PC-3 (cell line): ENCODE data around the gene COPS6. TPM values are rescaled to one million over a fixed set of nuclear protein-coding genes. Genes with fewer than 3 reads are reported as not detected.

ENCODE experiments used
- ATAC-seq: fragments of 200-7000 bp; cut with Tn5 transposase; 2 replicates; pipeline ENCODE4 v1.9.1; 2020; ENCODE audit warnings: mild to moderate bottlenecking, moderate library complexity
- BruUV-seq: library from RNA; stranded (reverse); fragments of 400-500 nt; replicated peaks from 2 replicates; lab custom pipeline; 2021; lab: Mats Ljungman, UMichigan
- CTCF ChIA-PET: fragments of 300-600 bp; sonication (Branson Sonifier 250); formaldehyde crosslinking; loops from one replicate; lab custom pipeline; 2022; ENCODE audit warnings: antibody characterized with exemption; lab: Charles Lee
- POLR2A ChIA-PET: fragments of 300-600 bp; sonication (Branson Sonifier 250); formaldehyde crosslinking; loops from one replicate; lab custom pipeline; 2022; ENCODE audit warnings: antibody characterized with exemption; ENCODE audit not compliant: unreplicated experiment; lab: Charles Lee
- DNase-seq: peaks from one replicate; pipeline ENCODE4 v3.0.0-alpha.2; 2015
- H2AFZ ChIP-seq: fragments of 300-600 bp; sonication (generic); 2 replicates; pipeline ENCODE4 v1.6.0; 2016; ENCODE audit warnings: antibody characterized with exemption, low read length
- H3F3A ChIP-seq: fragments of 300-600 bp; sonication (generic); one replicate; pipeline ENCODE4 v1.6.0; 2017; ENCODE audit warnings: antibody characterized with exemption, low read length, control low read depth, mild to moderate bottlenecking; ENCODE audit not compliant: unreplicated experiment
- H3K27ac ChIP-seq: fragments of 300-600 bp; sonication (generic); 2 replicates; pipeline ENCODE4 v1.5.1; 2016; ENCODE audit warnings: mild to moderate bottlenecking, low read length
- H3K27me3 ChIP-seq: fragments of 300-600 bp; sonication (generic); 2 replicates; pipeline ENCODE4 v1.6.1; 2016; ENCODE audit warnings: low read length, mixed read lengths
- H3K36me3 ChIP-seq: fragments of 300-600 bp; sonication (generic); 2 replicates; pipeline ENCODE4 v1.6.1; 2016; ENCODE audit warnings: low read depth, mixed run types, low read length, mixed read lengths
- H3K4me1 ChIP-seq: fragments of 300-600 bp; sonication (generic); 2 replicates; pipeline ENCODE4 v1.5.1; 2016; ENCODE audit warnings: low read length; ENCODE audit not compliant: insufficient read depth
- H3K4me2 ChIP-seq: fragments of 300-600 bp; sonication (generic); 2 replicates; pipeline ENCODE4 v1.6.0; 2016; ENCODE audit warnings: low read length
- H3K4me3 ChIP-seq: fragments of 300-600 bp; sonication (generic); 2 replicates; pipeline ENCODE4 v1.5.1; 2016; ENCODE audit warnings: mild to moderate bottlenecking, low read length, mixed read lengths
- H3K79me2 ChIP-seq: fragments of 300-600 bp; sonication (generic); 2 replicates; pipeline ENCODE4 v1.6.1; 2017; ENCODE audit warnings: low read length, mixed read lengths
- H3K9ac ChIP-seq: fragments of 300-600 bp; sonication (generic); 2 replicates; pipeline ENCODE4 v1.6.0; 2016; ENCODE audit warnings: mild to moderate bottlenecking, low read length
- H3K9me2 ChIP-seq: fragments of 300-600 bp; sonication (generic); replicated peaks from 2 replicates; pipeline ENCODE4 v1.6.1; 2016; ENCODE audit warnings: mixed run types, low read length, mixed read lengths
- H3K9me3 ChIP-seq: fragments of 300-600 bp; sonication (generic); 2 replicates; pipeline ENCODE4 v1.6.1; 2016; ENCODE audit warnings: low read length, mixed read lengths
- H4K20me1 ChIP-seq: fragments of 300-600 bp; sonication (generic); 2 replicates; pipeline ENCODE4 v1.6.1; 2016; ENCODE audit warnings: low read length, mixed read lengths
- CTCF ChIP-seq: fragments of 300-600 bp; sonication (generic); conservative IDR thresholded peaks from 2 replicates; pipeline ENCODE4 v1.5.1; 2017; ENCODE audit warnings: antibody characterized with exemption, low read depth, mild to moderate bottlenecking, low read length
- EZH2 ChIP-seq: fragments of 300-600 bp; sonication (generic); IDR thresholded peaks from one replicate; pipeline ENCODE4 v1.6.1; 2017; ENCODE audit warnings: antibody characterized with exemption, mild to moderate bottlenecking, low read length; ENCODE audit not compliant: unreplicated experiment
- EZH2phosphoT487 ChIP-seq: fragments of 300-600 bp; sonication (generic); IDR thresholded peaks from 2 replicates; pipeline ENCODE4 v1.6.1; 2018; ENCODE audit warnings: mild to moderate bottlenecking, antibody characterized with exemption, low read length, borderline replicate concordance
- intact Hi-C: fragments of 100-400 bp; cut with micrococcal nuclease; formaldehyde crosslinking; loops from 2 replicates; pipeline ENCODE4 v1.9.0; 2023
- total RNA-seq: library from RNA; depleted of rRNA; stranded (reverse); fragments of >200 nt; gene quantifications from 2 replicates; pipeline ENCODE4 v1.2.3, GENCODE V29; 2014

COPS6 gene
- total RNA-seq, 1 experiment from 2014 or later: 110 TPM

GRCh38 chr7:100107890-100108289, 19.1 kb downstream of the COPS6 start:
- ATAC-seq (no peak), DNase-seq (no peak)
- H3K27me3 ChIP-seq: no peaks in the 10 kb centered on the region
- no peak overlapping the region for H2AFZ ChIP-seq
- H3K9me2 ChIP-seq: no peaks in the 10 kb centered on the region
- TF ChIP-seq EZH2 (no peak), EZH2phosphoT487 (no peak), CTCF (no peak)
- no peaks in the 10 kb centered on the region for H3K79me2 ChIP-seq
- H3K9ac ChIP-seq: no peak overlapping the region
- ChIA-PET POLR2A (no interaction called here), CTCF (no interaction called here)
- H3K4me3 ChIP-seq: no peak overlapping the region
- H4K20me1 ChIP-seq: no peaks in the 10 kb centered on the region
- H3F3A ChIP-seq: no peaks in the 10 kb centered on the region
- H3K4me1 ChIP-seq: no peaks in the 10 kb centered on the region
- intact Hi-C loops: no loop called here
- no peak overlapping the region for H3K4me2 ChIP-seq
- H3K9me3 ChIP-seq: no peaks in the 10 kb centered on the region
- H3K36me3 ChIP-seq: peaks cover 3% of the 10 kb centered on the region
- H3K27ac ChIP-seq: no peak overlapping the region
- BruUV-seq: no TSS peak

- Histone ChIP-seq H3F3A (no peaks in the 10 kb centered on the region), H2AFZ (no peak overlapping the region), H3K4me3 (no peak overlapping the region), H3K36me3 (peaks cover 3% of the 10 kb centered on the region), H3K27ac (no peak overlapping the region), H4K20me1 (no peaks in the 10 kb centered on the region), H3K27me3 (no peaks in the 10 kb centered on the region), H3K9me2 (no peaks in the 10 kb centered on the region), H3K4me1 (no peaks in the 10 kb centered on the region), H3K79me2 (no peaks in the 10 kb centered on the region), H3K9me3 (no peaks in the 10 kb centered on the region), H3K9ac (no peak overlapping the region), H3K4me2 (no peak overlapping the region)
- DNase-seq (no peak), ATAC-seq (peak; percentile 54; the same call in 1 of the 2 replicates)
- ChIA-PET POLR2A (no interaction called here), CTCF (no interaction called here)
- intact Hi-C loops: no loop called here
- BruUV-seq: no TSS peak
- TF ChIP-seq CTCF: peak; percentile 21; the same call in 1 of the 2 replicates
- no peak for TF ChIP-seq EZH2
- TF ChIP-seq EZH2phosphoT487: no peak
These were observed 20.9 kb downstream of the COPS6 start for GRCh38 chr7:100109521-100110163.

- no peak overlapping the region for H3K4me2 ChIP-seq
- no peaks in the 10 kb centered on the region for H3K79me2 ChIP-seq
- ChIA-PET POLR2A (interaction anchor here (0.6 kb wide), 1 partner anchor 9 kb away, joined by 6 read pairs; no protein-coding TSS in a partner anchor), CTCF (no interaction called here)
- H3K9me3 ChIP-seq: no peaks in the 10 kb centered on the region
- no peaks in the 10 kb centered on the region for H3K4me1 ChIP-seq
- no peaks in the 10 kb centered on the region for H3K27me3 ChIP-seq
- no peak overlapping the region for H3K27ac ChIP-seq
- no peak overlapping the region for H3K4me3 ChIP-seq
- no peak for TF ChIP-seq EZH2phosphoT487
- TF ChIP-seq CTCF: no peak
- no peak for TF ChIP-seq EZH2
- H3K36me3 ChIP-seq: peaks cover 3% of the 10 kb centered on the region
- no peaks in the 10 kb centered on the region for H4K20me1 ChIP-seq
- BruUV-seq: no TSS peak
- no peaks in the 10 kb centered on the region for H3F3A ChIP-seq
- H3K9ac ChIP-seq: no peak overlapping the region
- H3K9me2 ChIP-seq: no peaks in the 10 kb centered on the region
- ATAC-seq (no peak), DNase-seq (no peak)
- intact Hi-C loops: no loop called here
- no peak overlapping the region for H2AFZ ChIP-seq
These were observed 22.4 kb downstream of the COPS6 start for GRCh38 chr7:100111156-100111555.
